Measurements from ENCODE around the gene ZFYVE16. TPM values are rescaled to one million over a fixed set of nuclear protein-coding genes. Genes with fewer than 3 reads are reported as not detected.
"Not testable (repeated sequence)": the region's sequence is repeated elsewhere in the genome, so short reads cannot be mapped to it uniquely, and the experiment has no call there.

The ZFYVE16 gene
- total RNA-seq, 1 experiment from 2014 or later: 50.2 TPM

GRCh38 chr5:80399526-80400239 is 8.2 kb upstream of the ZFYVE16 start:
- no peaks in the 10 kb centered on the region for H3K36me3 Mint-ChIP-seq (ENCODE audit: insufficient read depth, unreplicated experiment)
- no peak overlapping the region for H3K4me3 Mint-ChIP-seq (ENCODE audit: unreplicated experiment)
- TF ChIP-seq CTCF (IDR thresholded peaks at IDR 0.05; ENCODE audit: insufficient read depth in 1 of 2, low read depth in 1 of 2, low read length in 1 of 2, severe bottlenecking in 1 of 2, unreplicated experiment in 1 of 2): peak in 1 of 2 experiments; percentile 21
- ChIA-PET POLR2A (no interaction called here), CTCF (no interaction called here)
- Histone ChIP-seq H3K27me3 (replicated peaks; ENCODE audit: control insufficient read depth, insufficient read depth, low read length) (no peaks in the 10 kb centered on the region), H3K36me3 (ENCODE audit: control insufficient read depth, insufficient read depth, low read length) (no peaks in the 10 kb centered on the region), H3K4me3 (ENCODE audit: low read depth, low read length) (no peak overlapping the region), H3K4me1 (no peaks in the 10 kb centered on the region), H3K9me3 (no peaks in the 10 kb centered on the region)
- H3K9me3 Mint-ChIP-seq (ENCODE audit: unreplicated experiment): no peaks in the 10 kb centered on the region
- no TSS peak for BruUV-seq (replicated peaks)
- intact Hi-C loops (cut with micrococcal nuclease; ENCODE audit: unreplicated experiment): no loop called here
- H3K27me3 Mint-ChIP-seq (ENCODE audit: insufficient read depth, unreplicated experiment): peaks cover 6% of the 10 kb centered on the region
- DNase-seq: no peak
- no peak overlapping the region for H3K27ac Mint-ChIP-seq (ENCODE audit: unreplicated experiment)
- no peaks in the 10 kb centered on the region for H3K4me1 Mint-ChIP-seq (ENCODE audit: low read depth, unreplicated experiment)

- DNase-seq; H3K4me1 ChIP-seq; H3K36me3 Mint-ChIP-seq (ENCODE audit: insufficient read depth, unreplicated experiment); H3K4me3 ChIP-seq (ENCODE audit: low read depth, low read length); H3K27me3 ChIP-seq (replicated peaks; ENCODE audit: control insufficient read depth, insufficient read depth, low read length); POLR2A ChIA-PET; H3K9me3 Mint-ChIP-seq (ENCODE audit: unreplicated experiment); H3K27ac Mint-ChIP-seq (ENCODE audit: unreplicated experiment); H3K27me3 Mint-ChIP-seq (ENCODE audit: insufficient read depth, unreplicated experiment); H3K36me3 ChIP-seq (ENCODE audit: control insufficient read depth, insufficient read depth, low read length); H3K9me3 ChIP-seq; BruUV-seq (replicated peaks); H3K4me1 Mint-ChIP-seq (ENCODE audit: low read depth, unreplicated experiment); H3K4me3 Mint-ChIP-seq (ENCODE audit: unreplicated experiment); intact Hi-C loops (cut with micrococcal nuclease; ENCODE audit: unreplicated experiment); CTCF ChIA-PET: not testable (repeated sequence)
These were observed 7.5 kb upstream of the ZFYVE16 start for GRCh38 chr5:80400368-80400767.

- ChIA-PET POLR2A (no interaction called here), CTCF (no interaction called here)
- Histone ChIP-seq H3K4me3 (ENCODE audit: low read depth, low read length) (no peak overlapping the region), H3K36me3 (ENCODE audit: control insufficient read depth, insufficient read depth, low read length) (no peaks in the 10 kb centered on the region), H3K9me3 (no peaks in the 10 kb centered on the region), H3K27me3 (replicated peaks; ENCODE audit: control insufficient read depth, insufficient read depth, low read length) (no peaks in the 10 kb centered on the region), H3K4me1 (peaks cover 4% of the 10 kb centered on the region; the same call in 1 of the 2 replicates)
- Mint-ChIP-seq H3K4me3 (ENCODE audit: unreplicated experiment) (no peak overlapping the region), H3K27ac (ENCODE audit: unreplicated experiment) (no peak overlapping the region), H3K9me3 (ENCODE audit: unreplicated experiment) (no peaks in the 10 kb centered on the region), H3K27me3 (ENCODE audit: insufficient read depth, unreplicated experiment) (no peaks in the 10 kb centered on the region), H3K4me1 (ENCODE audit: low read depth, unreplicated experiment) (no peaks in the 10 kb centered on the region), H3K36me3 (ENCODE audit: insufficient read depth, unreplicated experiment) (peaks cover 6% of the 10 kb centered on the region)
- no peak for TF ChIP-seq CTCF (IDR thresholded peaks at IDR 0.05; ENCODE audit: insufficient read depth in 1 of 2, low read depth in 1 of 2, low read length in 1 of 2, severe bottlenecking in 1 of 2, unreplicated experiment in 1 of 2)
- DNase-seq: no peak
- intact Hi-C loops (cut with micrococcal nuclease; ENCODE audit: unreplicated experiment): no loop called here
- BruUV-seq (replicated peaks): no TSS peak
These were observed 4.1 kb upstream of the ZFYVE16 start for GRCh38 chr5:80403782-80404181.
